DMS 273 (cell line): Measurements from ENCODE around the gene IL1RAP.
A peak's percentile ranks its signal among the peaks of the same experiment; 100 is the strongest.
"Not testable (repeated sequence)": the region's sequence is repeated elsewhere in the genome, so short reads cannot be mapped to it uniquely, and the experiment has no call there.

Experiments
- DNase-seq: peaks from one replicate; lab custom pipeline; 2025; ENCODE audit not compliant: unreplicated experiment; lab: John Stamatoyannopoulos, UW

IL1RAP gene

DNA sequence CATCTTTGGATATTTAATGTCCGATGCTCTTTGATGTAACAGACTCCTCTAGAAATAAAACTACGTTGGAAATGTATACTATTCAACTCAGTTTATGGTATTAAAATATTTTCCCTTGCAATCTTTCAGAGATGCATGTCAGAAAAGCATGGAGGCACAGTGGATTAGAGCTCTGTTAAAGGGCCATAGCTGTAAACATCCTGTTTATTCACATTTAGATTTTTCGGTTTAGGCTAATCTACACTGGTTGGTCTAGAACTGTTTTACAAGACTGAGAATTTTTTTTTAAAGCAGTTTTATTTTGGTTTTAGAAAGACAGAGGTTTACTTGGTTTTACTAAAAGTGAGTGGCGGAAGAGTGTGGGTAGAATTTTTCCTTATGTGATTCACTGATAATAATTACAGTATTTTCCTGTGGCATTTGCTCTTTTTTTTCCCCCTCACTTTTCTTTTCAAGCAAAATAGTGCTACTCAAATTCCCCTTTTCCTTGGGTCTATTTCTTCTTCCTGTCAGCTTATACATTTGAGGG, 132.1 kb downstream of the IL1RAP start:
- DNase-seq, result no peak

- DNase-seq, result no peak
These were observed 133.1 kb downstream of the IL1RAP start for GRCh38 chr3:190646996-190647395.

DNA sequence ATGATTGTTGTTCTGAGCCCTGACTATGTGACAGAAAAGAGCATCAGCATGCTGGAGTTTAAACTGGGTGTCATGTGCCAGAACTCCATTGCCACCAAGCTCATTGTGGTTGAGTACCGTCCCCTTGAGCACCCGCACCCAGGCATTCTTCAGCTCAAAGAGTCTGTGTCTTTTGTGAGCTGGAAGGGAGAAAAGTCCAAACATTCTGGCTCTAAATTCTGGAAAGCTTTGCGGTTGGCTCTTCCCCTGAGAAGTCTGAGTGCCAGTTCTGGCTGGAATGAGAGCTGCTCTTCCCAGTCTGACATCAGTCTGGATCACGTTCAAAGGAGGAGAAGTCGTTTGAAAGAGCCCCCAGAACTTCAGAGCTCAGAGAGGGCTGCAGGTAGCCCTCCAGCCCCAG, 142.0 kb downstream of the IL1RAP start:
- DNase-seq, result no peak

DNA sequence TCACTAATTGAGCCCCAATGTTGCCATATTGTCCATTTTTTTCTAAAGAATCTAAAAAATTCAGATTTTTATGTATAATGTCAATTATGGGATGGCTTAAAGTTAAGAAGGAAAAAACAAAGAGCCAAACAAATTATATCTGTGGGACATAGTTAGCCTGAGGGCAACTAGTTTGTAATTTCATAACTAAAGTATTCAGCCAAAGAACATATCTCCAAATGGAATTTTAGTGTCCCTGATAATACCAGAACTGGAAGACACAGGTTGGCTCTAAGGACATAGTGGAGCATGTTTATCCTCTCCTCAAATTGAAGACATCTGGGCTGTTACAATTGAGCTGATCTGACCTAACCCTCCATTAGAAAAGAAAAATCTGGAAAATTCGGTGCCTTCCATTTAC, 144.2 kb downstream of the IL1RAP start:
- no peak for DNase-seq

- peak; percentile 4 for DNase-seq
These were observed 152.9 kb downstream of the IL1RAP start for GRCh38 chr3:190666821-190667220.

- DNase-seq, result no peak
These were observed 157.8 kb downstream of the IL1RAP start for GRCh38 chr3:190671658-190672057.

- no peak for DNase-seq
These were observed 159.3 kb downstream of the IL1RAP start for GRCh38 chr3:190673148-190673547.

- DNase-seq, result no peak
These were observed 162.6 kb downstream of the IL1RAP start for GRCh38 chr3:190676481-190676880.

- DNase-seq, result no peak
These were observed 163.1 kb downstream of the IL1RAP start for GRCh38 chr3:190677001-190677400.

DNA sequence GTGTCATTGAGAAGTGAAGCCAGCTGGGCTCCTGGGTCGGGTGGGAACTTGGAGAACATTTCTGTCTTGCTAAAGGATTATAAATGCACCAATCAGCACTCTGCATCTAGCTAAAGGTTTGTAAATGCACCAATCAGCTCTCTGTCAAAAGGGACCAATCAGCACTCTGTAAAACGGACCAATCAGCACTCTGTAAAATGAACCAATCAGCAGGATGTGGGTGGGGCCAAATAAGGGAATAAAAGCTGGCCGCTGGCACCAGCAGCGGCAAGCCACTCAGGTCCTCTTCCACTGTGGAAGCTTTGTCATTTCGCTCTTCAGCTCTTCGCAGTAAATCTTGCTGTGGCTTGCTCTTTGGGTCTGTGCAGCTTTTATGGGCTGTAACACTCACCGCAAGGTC, 164.0 kb downstream of the IL1RAP start:
- DNase-seq, result not testable (repeated sequence)

GRCh38 chr3:190680691-190681090, 166.8 kb downstream of the IL1RAP start:
- DNase-seq, result no peak

GRCh38 chr3:190684776-190685175, 170.9 kb downstream of the IL1RAP start:
- no peak for DNase-seq

DNA sequence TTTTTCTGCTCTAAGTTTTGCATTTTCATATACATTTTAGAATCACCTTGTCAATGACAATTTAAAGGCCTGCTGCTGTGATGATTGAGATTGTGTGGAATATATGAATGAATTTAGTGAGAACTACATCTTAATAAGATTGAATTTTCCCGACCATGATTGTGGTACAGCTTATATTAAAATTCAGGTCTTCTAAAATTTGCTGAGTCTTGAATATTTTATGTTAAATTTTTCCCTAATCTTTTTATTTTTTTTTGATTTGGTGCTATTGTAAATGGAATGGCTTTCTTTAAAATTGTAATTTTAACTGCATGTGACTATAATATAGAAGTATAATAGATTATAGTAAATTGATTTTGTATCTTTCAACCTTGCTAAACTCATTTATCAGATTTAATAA, 172.1 kb downstream of the IL1RAP start:
- no peak for DNase-seq

DNA sequence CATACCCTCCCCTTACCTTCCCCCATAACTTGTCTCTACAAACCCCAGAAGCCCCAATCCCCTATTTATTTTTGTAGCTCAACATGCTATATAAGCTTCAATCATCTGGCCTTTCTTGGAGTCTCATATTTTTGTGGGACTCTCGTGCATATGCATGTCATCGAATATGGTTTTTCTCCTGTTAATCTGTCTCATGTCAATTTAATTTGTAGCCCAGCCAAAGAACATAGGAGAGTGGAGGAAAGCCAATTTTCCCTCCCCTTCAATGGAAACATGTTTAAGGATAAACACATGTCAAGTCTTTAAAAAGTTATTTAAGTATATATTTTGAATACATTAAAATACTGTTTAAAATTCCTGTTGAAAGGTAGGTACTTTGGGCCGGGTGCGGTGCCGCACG, 176.4 kb downstream of the IL1RAP start:
- no peak for DNase-seq

DNA sequence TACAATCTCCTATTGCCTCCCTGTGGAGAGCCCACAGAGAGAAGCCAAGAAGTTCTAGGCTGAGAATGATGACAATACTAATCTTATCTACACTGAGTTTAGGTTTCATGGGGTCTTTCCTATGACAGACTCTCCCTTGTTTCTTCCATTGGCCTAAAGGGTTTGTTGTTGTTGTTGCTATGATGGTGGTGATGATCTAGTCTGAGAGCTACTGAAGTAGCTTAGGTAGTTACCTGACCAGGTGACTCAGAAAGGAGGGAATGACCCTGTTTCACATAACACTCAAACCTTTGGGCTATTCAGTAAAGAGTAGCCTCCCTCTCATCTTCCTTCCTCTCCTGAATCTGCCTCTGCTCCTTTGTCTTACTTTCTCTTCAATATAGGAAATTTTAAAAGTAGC, 178.4 kb downstream of the IL1RAP start:
- no peak for DNase-seq

DNA sequence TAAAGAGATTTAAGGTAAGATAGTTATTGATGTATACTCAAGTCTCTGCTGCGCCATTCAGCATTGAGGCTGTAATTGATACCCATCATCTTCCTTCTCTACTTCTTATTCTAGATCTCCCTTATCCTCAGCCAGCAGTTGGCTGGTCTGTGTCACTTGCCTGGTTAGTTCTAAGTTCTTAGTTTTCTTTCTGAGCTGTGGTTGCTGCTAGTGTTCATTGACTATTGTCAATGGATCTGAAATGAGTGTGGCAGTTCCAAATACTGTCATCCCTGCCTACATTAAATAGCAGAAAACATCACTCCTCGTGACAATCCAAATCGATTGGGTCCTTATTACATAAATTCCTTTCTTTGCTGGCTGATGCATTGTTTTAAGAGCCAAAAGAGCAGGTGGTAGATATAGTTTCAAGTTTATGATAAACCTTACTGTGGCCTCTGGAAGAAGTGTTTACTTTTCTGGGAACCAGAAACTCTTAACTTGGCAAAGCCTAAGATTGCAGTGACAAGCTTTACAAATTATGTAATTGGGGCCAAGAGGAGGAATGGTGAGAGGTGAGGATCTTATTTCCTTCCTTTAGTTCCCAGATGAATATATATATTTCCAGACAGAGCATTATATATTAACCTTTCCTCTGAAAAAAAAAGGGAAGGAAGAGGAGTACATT, 180.6 kb downstream of the IL1RAP start:
- no peak for DNase-seq

DNA sequence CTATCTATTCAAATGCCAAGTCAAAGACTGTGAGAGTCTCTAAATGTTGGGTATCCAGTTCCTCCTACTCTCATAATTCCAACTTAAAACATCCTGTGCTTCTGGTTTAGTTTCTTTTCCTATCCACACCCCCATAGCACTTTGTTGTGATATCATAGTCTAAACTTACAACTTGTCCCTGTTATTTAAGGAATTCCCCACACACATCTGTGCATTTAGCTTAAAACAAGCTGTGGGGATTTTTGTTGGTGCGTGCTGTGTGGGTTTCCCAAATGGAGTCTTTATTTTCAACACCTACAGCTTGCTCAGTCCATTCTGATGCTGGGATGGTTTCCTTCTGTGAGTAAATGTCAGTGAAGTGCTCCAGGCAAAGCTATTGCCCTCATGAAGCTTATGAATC, 181.3 kb downstream of the IL1RAP start:
- DNase-seq, result no peak

DNA sequence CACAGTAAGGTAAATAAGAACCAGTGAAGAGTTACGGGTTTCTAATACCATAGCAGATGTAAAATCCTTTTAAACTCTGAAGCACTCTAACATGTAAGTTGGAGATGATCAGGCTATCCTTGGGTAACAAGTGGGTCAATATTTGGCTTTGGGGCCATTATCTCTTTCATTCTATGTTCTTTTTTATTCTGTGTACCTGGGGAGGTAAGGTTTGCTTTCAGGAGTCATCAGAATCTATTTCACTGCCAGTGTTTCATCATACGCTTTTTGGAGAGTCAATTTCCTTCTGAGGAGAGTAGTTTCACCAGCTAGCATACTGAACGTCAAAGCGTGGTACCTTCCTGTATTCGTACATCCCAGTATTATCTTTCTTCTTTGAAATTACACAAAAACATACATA, 182.1 kb downstream of the IL1RAP start:
- DNase-seq, result no peak

GRCh38 chr3:190696777-190697501, 183.1 kb downstream of the IL1RAP start:
- DNase-seq, result peak; percentile 39

- DNase-seq, result no peak
These were observed 183.6 kb downstream of the IL1RAP start for GRCh38 chr3:190697502-190697830.

DNA sequence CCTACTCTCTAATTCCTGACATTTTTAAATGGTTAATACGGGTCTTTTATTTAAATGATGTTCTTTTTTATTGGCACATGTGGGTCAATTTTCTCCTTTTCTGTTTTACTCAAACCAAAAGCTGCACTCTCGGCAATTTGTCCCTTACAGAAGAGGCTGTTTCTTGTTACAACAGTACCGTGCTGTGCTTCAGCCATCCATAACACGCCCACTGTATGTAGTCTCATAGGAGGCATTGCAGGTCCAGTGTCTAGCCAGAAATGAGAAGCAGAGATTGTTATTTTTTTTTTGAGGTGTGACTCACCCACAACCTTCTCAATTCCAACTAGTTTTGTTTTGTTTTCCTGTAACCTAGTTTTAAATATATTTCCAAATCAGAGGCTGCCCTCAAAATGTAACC, 184.0 kb downstream of the IL1RAP start:
- no peak for DNase-seq

GRCh38 chr3:190699776-190700175, 185.9 kb downstream of the IL1RAP start:
- no peak for DNase-seq

GRCh38 chr3:190701096-190701532, 187.2 kb downstream of the IL1RAP start:
- peak; percentile 38 for DNase-seq
